NB4 (cell line): ENCODE results near the gene ELMO3.

Experiments
- MYC ChIP-seq: IDR thresholded peaks from 2 replicates; pipeline ENCODE4 v1.6.1; 2011; ENCODE audit warnings: low read depth, low read length
- POLR2A ChIP-seq: IDR thresholded peaks from 2 replicates; pipeline ENCODE4 v1.6.1; 2011; ENCODE audit warnings: mild to moderate bottlenecking; ENCODE audit not compliant: insufficient read length; ENCODE audit errors: extremely low read depth
- TF ChIP-seq, protein P1 (sequence below): IDR thresholded peaks from one replicate; pipeline ENCODE4 v1.5.1; 2012; ENCODE audit warnings: low read depth, low read length

DNA sequence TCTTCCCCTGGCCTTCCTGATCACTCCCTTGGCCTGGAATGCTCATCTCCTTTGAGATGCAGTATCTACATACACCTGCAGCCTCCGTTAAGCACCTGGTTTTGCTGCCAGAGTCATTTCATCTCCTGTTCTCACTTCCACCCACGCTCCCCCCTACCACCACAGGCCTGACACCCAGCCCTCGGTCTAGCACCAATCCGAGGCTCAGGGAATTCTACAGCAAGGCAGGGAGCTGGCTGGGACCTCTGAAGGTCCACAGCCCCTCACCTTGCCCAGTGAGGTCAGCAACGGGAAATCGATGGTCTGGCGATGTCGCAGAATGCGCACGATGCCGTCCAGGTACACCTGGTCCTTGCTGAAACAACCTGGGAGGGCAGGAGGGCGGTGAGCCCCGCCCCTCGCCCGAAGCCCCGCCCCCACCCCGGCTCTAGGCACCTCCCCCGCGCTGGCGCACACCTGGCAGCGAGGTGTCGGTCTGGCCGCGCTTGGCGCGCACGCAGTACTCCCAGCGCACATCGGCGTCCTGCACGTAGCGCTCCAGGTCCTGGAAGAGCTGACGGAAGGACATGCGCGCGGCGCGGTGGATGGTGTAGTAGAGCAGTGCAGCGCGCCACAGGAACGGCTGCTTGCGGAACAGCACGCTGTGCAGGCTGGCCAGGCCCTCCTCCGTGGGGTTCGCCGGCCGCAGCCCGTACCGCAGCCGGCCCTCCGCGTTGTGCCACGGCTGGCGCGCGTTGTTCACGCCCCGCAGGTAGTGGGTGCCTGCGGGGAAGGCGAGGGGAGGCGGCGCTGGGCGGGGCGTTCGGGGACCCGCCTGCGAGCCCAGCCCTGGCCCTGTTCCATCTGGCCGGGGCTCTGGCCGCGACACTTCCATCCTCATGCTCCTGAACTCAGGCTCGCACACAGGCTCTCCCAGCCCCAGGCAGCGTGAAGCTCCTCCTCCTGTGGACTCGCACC, 20.9 kb upstream of the ELMO3 start:
- TF ChIP-seq POLR2A: no peak
- TF ChIP-seq, protein P1, sequence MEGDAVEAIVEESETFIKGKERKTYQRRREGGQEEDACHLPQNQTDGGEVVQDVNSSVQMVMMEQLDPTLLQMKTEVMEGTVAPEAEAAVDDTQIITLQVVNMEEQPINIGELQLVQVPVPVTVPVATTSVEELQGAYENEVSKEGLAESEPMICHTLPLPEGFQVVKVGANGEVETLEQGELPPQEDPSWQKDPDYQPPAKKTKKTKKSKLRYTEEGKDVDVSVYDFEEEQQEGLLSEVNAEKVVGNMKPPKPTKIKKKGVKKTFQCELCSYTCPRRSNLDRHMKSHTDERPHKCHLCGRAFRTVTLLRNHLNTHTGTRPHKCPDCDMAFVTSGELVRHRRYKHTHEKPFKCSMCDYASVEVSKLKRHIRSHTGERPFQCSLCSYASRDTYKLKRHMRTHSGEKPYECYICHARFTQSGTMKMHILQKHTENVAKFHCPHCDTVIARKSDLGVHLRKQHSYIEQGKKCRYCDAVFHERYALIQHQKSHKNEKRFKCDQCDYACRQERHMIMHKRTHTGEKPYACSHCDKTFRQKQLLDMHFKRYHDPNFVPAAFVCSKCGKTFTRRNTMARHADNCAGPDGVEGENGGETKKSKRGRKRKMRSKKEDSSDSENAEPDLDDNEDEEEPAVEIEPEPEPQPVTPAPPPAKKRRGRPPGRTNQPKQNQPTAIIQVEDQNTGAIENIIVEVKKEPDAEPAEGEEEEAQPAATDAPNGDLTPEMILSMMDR: no peak
- no peak for TF ChIP-seq MYC
